B cell (primary cell): Measurements from ENCODE around the gene HS6ST3. TPM values are rescaled to one million over a fixed set of nuclear protein-coding genes. Genes with fewer than 3 reads are reported as not detected.

Experiments used
- ATAC-seq: fragments of 200-7000 bp; cut with Tn5 transposase; one replicate; pipeline ENCODE4 v1.10.0; 2021; ENCODE audit warnings: low read depth, mild to moderate bottlenecking, moderate number of reproducible peaks, moderate library complexity
- CTCF ChIA-PET: fragments of 350-600 bp; sonication (Branson Sonifier 250); formaldehyde crosslinking; loops from one replicate; lab custom pipeline; 2021; ENCODE audit warnings: antibody characterized with exemption, inconsistent platforms; lab: Charles Lee
- POLR2A ChIA-PET: fragments of 350-600 bp; sonication (Branson Sonifier 250); formaldehyde crosslinking; loops from one replicate; lab custom pipeline; 2021; ENCODE audit warnings: antibody characterized with exemption; lab: Charles Lee
- DNase-seq: peaks from one replicate; pipeline ENCODE4 v3.0.0; 2013
- H2AFZ ChIP-seq: 2 replicates; pipeline ENCODE4 v1.6.1; 2012; ENCODE audit warnings: mild to moderate bottlenecking, low read depth, low read length; ENCODE audit not compliant: insufficient read depth, poor library complexity, severe bottlenecking
- H3K27ac ChIP-seq, 2 donors: 1 replicate in 1 of 2; 2 replicates in 1 of 2; pipeline ENCODE4 v1.5.1; 2012 to 2013; ENCODE audit warnings: low read length in 2 of 2, mild to moderate bottlenecking in 2 of 2, moderate library complexity in 1 of 2
- H3K27me3 ChIP-seq, 4 experiments: fragments of 200-600 bp in 1 of 4; sonication (generic) in 1 of 4; replicated peaks in 1 of 4; 1 replicate in 2 of 4; 2 replicates in 2 of 4; pipeline versions ENCODE4 v1.6.1 to v1.7.0; 2013 to 2016; ENCODE audit warnings: low read length in 3 of 4, mild to moderate bottlenecking in 2 of 4, mixed read lengths in 1 of 4, moderate library complexity in 1 of 4; ENCODE audit not compliant: insufficient read depth in 4 of 4, control insufficient read depth in 3 of 4; ENCODE audit errors: control extremely low read depth in 1 of 4
- H3K36me3 ChIP-seq, 2 experiments: replicated peaks in 1 of 2; 1 replicate in 1 of 2; 2 replicates in 1 of 2; pipeline versions ENCODE4 v1.6.1 to v1.7.1; 2013; ENCODE audit warnings: low read length in 1 of 2; ENCODE audit not compliant: insufficient read depth in 2 of 2, control insufficient read depth in 1 of 2; ENCODE audit errors: control extremely low read depth in 1 of 2, extremely low read depth in 1 of 2
- H3K4me1 ChIP-seq, 2 donors: fragments of 200-600 bp in 1 of 2; sonication (generic) in 1 of 2; 1 replicate in 1 of 2; 2 replicates in 1 of 2; pipeline versions ENCODE4 v1.5.1 to v1.6.1; 2013 to 2017; ENCODE audit warnings: low read length in 2 of 2; ENCODE audit not compliant: control insufficient read depth in 2 of 2, insufficient read depth in 2 of 2
- H3K4me2 ChIP-seq: replicated peaks from 2 replicates; pipeline ENCODE3; 2012; ENCODE audit warnings: mild to moderate bottlenecking, low read depth, low read length; ENCODE audit not compliant: poor library complexity, severe bottlenecking
- H3K4me3 ChIP-seq, 5 experiments: fragments of 200-600 bp in 1 of 5; sonication (generic) in 1 of 5; 1 replicate in 3 of 5; 2 replicates in 2 of 5; pipeline versions ENCODE4 v1.5.1 to v1.7.0; 2011 to 2016; ENCODE audit warnings: low read length in 4 of 5, mild to moderate bottlenecking in 4 of 5, low read depth in 2 of 5, control low read depth in 1 of 5, moderate library complexity in 1 of 5; ENCODE audit not compliant: insufficient read depth in 1 of 5; ENCODE audit errors: control extremely low read depth in 1 of 5, extremely low read depth in 1 of 5
- H3K79me2 ChIP-seq: fragments of 200-600 bp; sonication (generic); one replicate; pipeline ENCODE4 v1.6.0; 2016; ENCODE audit warnings: low read length; ENCODE audit not compliant: control insufficient read depth, insufficient read depth
- H3K9ac ChIP-seq: fragments of 200-600 bp; sonication (generic); 2 replicates; pipeline ENCODE4 v1.6.1; 2017; ENCODE audit warnings: mild to moderate bottlenecking, low read length, moderate library complexity
- H3K9me3 ChIP-seq, 3 donors: one replicate each; pipeline versions ENCODE4 v1.6.1 to v1.7.1; 2013; ENCODE audit warnings: low read length in 2 of 3; ENCODE audit not compliant: control insufficient read depth in 2 of 3, insufficient read depth in 1 of 3; ENCODE audit errors: control extremely low read depth in 1 of 3
- H4K20me1 ChIP-seq: 2 replicates; pipeline ENCODE4 v1.6.0; 2012; ENCODE audit warnings: mild to moderate bottlenecking, low read length; ENCODE audit not compliant: insufficient read depth, control insufficient read depth, poor library complexity, severe bottlenecking
- H3K27ac Mint-ChIP-seq: one replicate; pipeline ENCODE4 v1.8.0; 2021; ENCODE audit warnings: mixed read lengths
- H3K27me3 Mint-ChIP-seq: one replicate; pipeline ENCODE4 v1.8.0; 2021; ENCODE audit warnings: mixed read lengths
- H3K4me1 Mint-ChIP-seq: one replicate; pipeline ENCODE4 v1.8.0; 2021; ENCODE audit warnings: mixed read lengths
- H3K4me3 Mint-ChIP-seq: one replicate; pipeline ENCODE4 v1.8.0; 2021; ENCODE audit warnings: mixed read lengths
- H3K9me3 Mint-ChIP-seq: one replicate; pipeline ENCODE4 v1.8.0; 2022; ENCODE audit warnings: mixed read lengths; ENCODE audit not compliant: insufficient read depth
- EZH2 ChIP-seq: IDR thresholded peaks from 2 replicates; pipeline ENCODE4 v1.6.1; 2012; ENCODE audit warnings: borderline replicate concordance, low read depth, mild to moderate bottlenecking, moderate library complexity, low read length; ENCODE audit not compliant: insufficient read depth, poor library complexity, severe bottlenecking
- WGBS: methylation state at CpG from one replicate; pipeline ENCODE4 v1.1.5; 2013; ENCODE audit warnings: missing lambda C conversion rate; ENCODE audit not compliant: insufficient coverage; 5-methylcytosine and 5-hydroxymethylcytosine counted together
- intact Hi-C: fragments of 100-400 bp; cut with micrococcal nuclease; formaldehyde crosslinking; loops from one replicate; pipeline ENCODE4 v1.10.0; 2022
- polyA plus RNA-seq: library from polyadenylated mRNA; depleted of rRNA; stranded (reverse); fragments of >200 nt; gene quantifications from 2 replicates; pipeline ENCODE4 v1.2.3, GENCODE V29; 2012
- total RNA-seq, 2 donors: library from RNA; stranded (reverse); fragments of 120-200 nt in 1 of 2; gene quantifications; 1 replicate in 1 of 2; 2 replicates in 1 of 2; pipeline versions ENCODE4 v1.2.3 to v1.2.4, GENCODE V29; 2013 to 2022
- TF ChIP-seq, protein P1 (sequence below): fragments of 200-600 bp; IDR thresholded peaks from one replicate; pipeline ENCODE4 v1.8.0; 2022; ENCODE audit warnings: antibody characterized with exemption, mild to moderate bottlenecking

Gene HS6ST3
- total and polyA plus RNA-seq, 2 donors (not counting 1 experiment from before 2014, with no cell fraction given), result not detected

DNA sequence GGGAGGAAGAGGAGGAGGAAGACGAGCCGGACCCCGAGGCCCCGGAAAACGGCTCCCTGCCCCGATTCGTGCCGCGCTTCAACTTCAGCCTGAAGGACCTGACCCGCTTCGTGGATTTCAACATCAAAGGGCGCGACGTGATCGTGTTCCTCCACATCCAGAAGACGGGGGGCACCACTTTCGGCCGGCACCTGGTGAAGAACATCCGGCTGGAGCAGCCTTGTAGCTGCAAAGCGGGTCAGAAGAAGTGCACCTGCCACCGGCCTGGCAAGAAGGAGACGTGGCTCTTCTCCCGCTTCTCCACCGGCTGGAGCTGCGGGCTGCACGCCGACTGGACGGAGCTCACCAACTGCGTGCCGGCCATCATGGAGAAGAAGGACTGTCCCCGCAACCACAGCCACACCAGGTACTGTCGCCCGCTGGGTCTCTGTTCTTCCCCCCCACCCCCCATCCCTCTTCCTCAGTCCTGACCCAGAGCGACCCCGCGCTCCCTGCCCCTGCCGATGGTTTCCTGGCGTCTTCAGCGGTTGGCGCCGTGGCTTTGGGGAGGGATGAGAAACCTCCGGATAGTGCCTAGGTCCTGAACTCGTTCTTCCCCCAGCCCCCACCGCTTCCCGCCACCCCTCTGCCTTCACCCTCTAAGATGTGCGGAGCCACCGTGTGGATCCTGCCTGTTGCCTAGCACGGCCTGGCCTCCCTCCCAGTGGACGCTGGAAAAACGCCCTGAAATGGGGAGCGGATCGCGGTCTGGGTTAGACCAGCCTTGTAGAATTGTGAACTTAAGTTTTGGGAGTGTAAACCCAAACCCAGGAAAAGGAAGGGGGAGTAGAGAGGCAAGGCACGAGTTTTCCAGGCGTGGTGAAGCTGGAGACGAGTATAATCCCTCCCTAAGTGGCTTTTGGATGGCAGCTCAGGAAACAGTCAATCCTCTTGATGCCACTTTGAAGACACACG, 1.5 kb downstream of the HS6ST3 start:
- Histone ChIP-seq H3K4me3 (no peak overlapping the region), H3K4me1 (peaks cover 0 to 3% of the 10 kb centered on the region in 2 donors), H3K4me2 (no peak overlapping the region), H3K27me3 (peaks cover 0 to 26% (median 15%) of the 10 kb centered on the region in 4 experiments), H3K9ac (no peak overlapping the region), H4K20me1 (no peaks in the 10 kb centered on the region), H2AFZ (peak overlapping the region; percentile 42), H3K36me3 (no peaks in the 10 kb centered on the region), H3K27ac (no peak overlapping the region), H3K79me2 (no peaks in the 10 kb centered on the region), H3K9me3 (peaks cover 0 to 4% (median 3%) of the 10 kb centered on the region in 3 donors)
- H3K4me1 Mint-ChIP-seq, result peaks cover 9% of the 10 kb centered on the region
- DNase-seq (no peak), ATAC-seq (no peak)
- WGBS, result 7% methylated on average over 51 of the region's 57 CpGs
- TF ChIP-seq, protein P1, sequence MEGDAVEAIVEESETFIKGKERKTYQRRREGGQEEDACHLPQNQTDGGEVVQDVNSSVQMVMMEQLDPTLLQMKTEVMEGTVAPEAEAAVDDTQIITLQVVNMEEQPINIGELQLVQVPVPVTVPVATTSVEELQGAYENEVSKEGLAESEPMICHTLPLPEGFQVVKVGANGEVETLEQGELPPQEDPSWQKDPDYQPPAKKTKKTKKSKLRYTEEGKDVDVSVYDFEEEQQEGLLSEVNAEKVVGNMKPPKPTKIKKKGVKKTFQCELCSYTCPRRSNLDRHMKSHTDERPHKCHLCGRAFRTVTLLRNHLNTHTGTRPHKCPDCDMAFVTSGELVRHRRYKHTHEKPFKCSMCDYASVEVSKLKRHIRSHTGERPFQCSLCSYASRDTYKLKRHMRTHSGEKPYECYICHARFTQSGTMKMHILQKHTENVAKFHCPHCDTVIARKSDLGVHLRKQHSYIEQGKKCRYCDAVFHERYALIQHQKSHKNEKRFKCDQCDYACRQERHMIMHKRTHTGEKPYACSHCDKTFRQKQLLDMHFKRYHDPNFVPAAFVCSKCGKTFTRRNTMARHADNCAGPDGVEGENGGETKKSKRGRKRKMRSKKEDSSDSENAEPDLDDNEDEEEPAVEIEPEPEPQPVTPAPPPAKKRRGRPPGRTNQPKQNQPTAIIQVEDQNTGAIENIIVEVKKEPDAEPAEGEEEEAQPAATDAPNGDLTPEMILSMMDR, result no peak
- no peak for TF ChIP-seq EZH2
- H3K4me3 Mint-ChIP-seq, result peak overlapping the region; percentile 64
- peaks cover 61% of the 10 kb centered on the region for H3K27me3 Mint-ChIP-seq
- no peak overlapping the region for H3K27ac Mint-ChIP-seq
- CTCF ChIA-PET, result no interaction called here
- H3K9me3 Mint-ChIP-seq, result no peaks in the 10 kb centered on the region
- intact Hi-C loops, result no loop called here
- POLR2A ChIA-PET, result no interaction called here
